H1 (cell line): Measurements from ENCODE around the gene S1PR2. TPM values are rescaled to one million over a fixed set of nuclear protein-coding genes. Genes with fewer than 3 reads are reported as not detected.

Experiments used
- BACH1 ChIP-seq: IDR thresholded peaks from 2 replicates; pipeline ENCODE4 v1.6.1; 2012; ENCODE audit warnings: low read length, improper control_type of control experiment
- BCL11A ChIP-seq, 2 experiments: IDR thresholded peaks; one replicate each; pipeline ENCODE4 v1.6.1; 2011; ENCODE audit warnings: low read depth in 2 of 2, low read length in 2 of 2, mild to moderate bottlenecking in 2 of 2
- EGR1 ChIP-seq: IDR thresholded peaks from 2 replicates; pipeline ENCODE4 v1.6.1; 2011; ENCODE audit warnings: low read depth, low read length, borderline replicate concordance
- EZH2 ChIP-seq: fragments of 200-600 bp; sonication (generic); IDR thresholded peaks from 2 replicates; pipeline ENCODE4 v1.7.1; 2012; ENCODE audit warnings: low read depth, mild to moderate bottlenecking, moderate library complexity, low read length, inconsistent platforms; ENCODE audit not compliant: severe bottlenecking
- JUND ChIP-seq: IDR thresholded peaks from 2 replicates; pipeline ENCODE4 v1.6.1; 2011; ENCODE audit warnings: mild to moderate bottlenecking, improper control_type of control experiment, low read length
- KDM5A ChIP-seq: fragments of 200-600 bp; IDR thresholded peaks from 2 replicates; pipeline ENCODE4 v1.7.1; 2012; ENCODE audit warnings: mild to moderate bottlenecking, low read length, inconsistent platforms, mixed read lengths
- MAFK ChIP-seq: IDR thresholded peaks from 2 replicates; pipeline ENCODE4 v1.6.1; 2012; ENCODE audit warnings: low read depth, mild to moderate bottlenecking, improper control_type of control experiment, low read length
- NANOG ChIP-seq: IDR thresholded peaks from 2 replicates; pipeline ENCODE4 v1.6.1; 2011; ENCODE audit warnings: low read length, low read depth, mild to moderate bottlenecking, inconsistent platforms; ENCODE audit not compliant: insufficient read depth, poor library complexity, severe bottlenecking
- RNF2 ChIP-seq: fragments of 200-900, 300-1000 bp; sonication (generic); IDR thresholded peaks from 2 replicates; pipeline ENCODE4 v1.7.1; 2016; ENCODE audit warnings: borderline replicate concordance, low read depth, mild to moderate bottlenecking, antibody characterized with exemption, low read length; ENCODE audit not compliant: poor library complexity, severe bottlenecking; ENCODE audit errors: missing control alignments
- RXRA ChIP-seq: IDR thresholded peaks from 2 replicates; pipeline ENCODE4 v1.6.1; 2011; ENCODE audit warnings: low read depth, mild to moderate bottlenecking, low read length, moderate library complexity; ENCODE audit not compliant: insufficient read depth
- SAP30 ChIP-seq: fragments of 300-600 bp; sonication (generic); IDR thresholded peaks from 2 replicates; pipeline ENCODE4 v1.7.1; 2012; ENCODE audit warnings: low read length, moderate library complexity, mild to moderate bottlenecking, inconsistent platforms; ENCODE audit not compliant: insufficient read depth, insufficient replicate concordance
- SIRT6 ChIP-seq: IDR thresholded peaks from one replicate; pipeline ENCODE4 v1.7.1; 2012; ENCODE audit warnings: low read length, inconsistent platforms
- SP1 ChIP-seq: IDR thresholded peaks from 2 replicates; pipeline ENCODE4 v1.6.1; 2011; ENCODE audit warnings: low read depth, low read length
- SUZ12 ChIP-seq: fragments of 200-600 bp; sonication (generic); IDR thresholded peaks from 2 replicates; pipeline ENCODE4 v1.6.1; 2012; ENCODE audit warnings: mild to moderate bottlenecking, inconsistent platforms, low read length, moderate library complexity, mixed read lengths
- TAF1 ChIP-seq: IDR thresholded peaks from 2 replicates; pipeline ENCODE4 v1.6.1; 2011; ENCODE audit warnings: mild to moderate bottlenecking, low read depth, low read length
- TCF12 ChIP-seq: IDR thresholded peaks from 2 replicates; pipeline ENCODE4 v1.6.1; 2011; ENCODE audit warnings: low read depth, mild to moderate bottlenecking, low read length
- ZNF274 ChIP-seq: IDR thresholded peaks from 2 replicates; pipeline ENCODE4 v1.7.0; 2012; ENCODE audit warnings: low read length, borderline replicate concordance; ENCODE audit errors: extremely low read depth
- polyA plus RNA-seq, 7 experiments: library from polyadenylated mRNA; depleted of rRNA in 3 of 7; stranded (reverse) in 5 of 7; unstranded in 2 of 7; fragments of >200 nt in 5 of 7; fragments of 200-250 nt in 2 of 7; gene quantifications; 1 replicate in 5 of 7; 2 replicates in 1 of 7; 4 replicates in 1 of 7; pipeline versions ENCODE4 v1.2.1 to v1.2.3, GENCODE V29; 2011 to 2013; ENCODE audit warnings: missing spikeins in 2 of 7, mixed read lengths in 2 of 7
- total RNA-seq: library from RNA; stranded (reverse); fragmentation: NEBNext Ultra II Directional; extraction: Animal tissue kit (Norgen Biotek cat#: 25700); gene quantifications from 2 replicates; pipeline ENCODE4 v1.2.1, GENCODE V29; 2021
- TF ChIP-seq, protein P1 (sequence below): IDR thresholded peaks from 2 replicates; pipeline ENCODE4 v1.6.1; 2012; ENCODE audit warnings: low read length, inconsistent platforms
- TF ChIP-seq, protein P2 (sequence below): IDR thresholded peaks from 2 replicates; pipeline ENCODE4 v1.6.1; 2011; ENCODE audit warnings: low read length, improper control_type of control experiment

The S1PR2 gene
- total and polyA plus RNA-seq, 2 of the 8 experiments (the other 6 are each of a cell fraction or from before 2014, with no cell fraction given), result 17.5 to 19.4 TPM

DNA sequence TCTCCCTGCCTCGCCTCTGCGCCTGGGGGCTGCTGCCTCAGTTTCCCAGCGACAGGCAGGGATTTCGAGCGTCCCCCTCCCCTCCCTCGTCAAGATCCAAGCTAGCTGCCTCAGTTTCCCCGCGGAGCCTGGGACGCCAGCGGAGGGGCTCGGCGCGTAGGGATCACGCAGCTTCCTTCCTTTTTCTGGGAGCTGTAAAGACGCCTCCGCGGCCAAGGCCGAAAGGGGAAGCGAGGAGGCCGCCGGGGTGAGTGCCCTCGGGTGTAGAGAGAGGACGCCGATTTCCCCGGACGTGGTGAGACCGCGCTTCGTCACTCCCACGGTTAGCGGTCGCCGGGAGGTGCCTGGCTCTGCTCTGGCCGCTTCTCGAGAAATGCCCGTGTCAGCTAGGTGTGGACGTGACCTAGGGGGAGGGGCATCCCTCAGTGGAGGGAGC lies 39.1 kb upstream of the S1PR2 start (continued):
- TF ChIP-seq TCF12 (no peak), JUND (no peak), RXRA (no peak), SIRT6 (no peak), MAFK (no peak), NANOG (no peak), ZNF274 (no peak), EGR1 (no peak), BCL11A (IDR thresholded peaks at IDR 0.05; ENCODE audit: low read depth in 2 of 2, low read length in 2 of 2) (no peak), SAP30 (no peak), KDM5A (no peak), SP1 (no peak), TAF1 (no peak), RNF2 (peak; percentile 68), EZH2 (peak; percentile 40), BACH1 (peak; percentile 60), SUZ12 (peak; percentile 36; the same call in 1 of the 2 replicates)
- TF ChIP-seq, protein P1, sequence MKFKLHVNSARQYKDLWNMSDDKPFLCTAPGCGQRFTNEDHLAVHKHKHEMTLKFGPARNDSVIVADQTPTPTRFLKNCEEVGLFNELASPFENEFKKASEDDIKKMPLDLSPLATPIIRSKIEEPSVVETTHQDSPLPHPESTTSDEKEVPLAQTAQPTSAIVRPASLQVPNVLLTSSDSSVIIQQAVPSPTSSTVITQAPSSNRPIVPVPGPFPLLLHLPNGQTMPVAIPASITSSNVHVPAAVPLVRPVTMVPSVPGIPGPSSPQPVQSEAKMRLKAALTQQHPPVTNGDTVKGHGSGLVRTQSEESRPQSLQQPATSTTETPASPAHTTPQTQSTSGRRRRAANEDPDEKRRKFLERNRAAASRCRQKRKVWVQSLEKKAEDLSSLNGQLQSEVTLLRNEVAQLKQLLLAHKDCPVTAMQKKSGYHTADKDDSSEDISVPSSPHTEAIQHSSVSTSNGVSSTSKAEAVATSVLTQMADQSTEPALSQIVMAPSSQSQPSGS, result no peak
- TF ChIP-seq, protein P2, sequence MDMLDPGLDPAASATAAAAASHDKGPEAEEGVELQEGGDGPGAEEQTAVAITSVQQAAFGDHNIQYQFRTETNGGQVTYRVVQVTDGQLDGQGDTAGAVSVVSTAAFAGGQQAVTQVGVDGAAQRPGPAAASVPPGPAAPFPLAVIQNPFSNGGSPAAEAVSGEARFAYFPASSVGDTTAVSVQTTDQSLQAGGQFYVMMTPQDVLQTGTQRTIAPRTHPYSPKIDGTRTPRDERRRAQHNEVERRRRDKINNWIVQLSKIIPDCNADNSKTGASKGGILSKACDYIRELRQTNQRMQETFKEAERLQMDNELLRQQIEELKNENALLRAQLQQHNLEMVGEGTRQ, result no peak
